ENCODE data around the gene HCLS1.

HCLS1 gene

DNA sequence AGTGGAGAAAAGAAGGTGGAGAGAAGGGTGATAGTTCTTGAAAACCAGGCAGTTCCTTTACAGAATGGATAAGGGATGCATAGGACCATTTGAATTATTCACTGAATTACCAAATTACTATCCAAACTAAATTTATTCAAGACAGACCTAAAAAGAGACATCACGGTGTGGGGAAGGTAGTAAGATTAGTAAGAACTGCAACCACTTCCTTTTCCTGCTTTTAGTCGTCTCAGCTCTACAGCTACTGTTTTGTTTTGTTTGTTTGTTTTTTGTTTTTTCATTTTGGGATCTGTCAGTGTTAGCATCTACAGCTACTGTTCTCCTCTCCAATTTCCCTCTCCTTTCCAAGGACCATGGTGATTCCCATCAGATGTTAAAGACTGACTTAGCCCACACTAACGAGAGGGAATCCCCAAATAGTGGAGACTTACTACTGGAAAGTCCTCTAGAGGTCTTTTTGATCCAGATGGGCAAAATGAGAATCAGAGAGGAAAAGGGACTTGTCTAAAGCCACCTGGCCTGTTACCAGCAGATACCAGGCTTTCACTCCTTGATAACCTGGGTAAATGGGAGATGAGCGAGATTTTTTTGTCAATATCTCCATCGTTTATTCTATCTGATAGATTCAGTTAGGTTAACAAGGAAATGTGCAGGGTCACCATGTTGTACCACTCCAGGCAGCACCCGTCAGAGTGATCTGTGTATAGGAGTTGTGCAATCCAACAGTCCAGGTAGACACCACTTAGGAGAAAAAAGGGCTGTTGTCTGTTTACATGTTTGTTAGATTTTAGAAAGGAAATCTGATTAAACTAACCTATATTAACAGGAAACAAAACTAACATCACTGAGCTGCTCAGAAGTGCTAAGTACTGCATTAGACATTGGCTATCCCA is 6.0 kb downstream of the HCLS1 start:
- TF ChIP-seq CTCF (conservative IDR thresholded peaks at IDR 0.05) (no peak), ZFX (IDR thresholded peaks at IDR 0.05) (no peak)
- no peak overlapping the region for H3K27ac ChIP-seq

GRCh38 chr3:121651684-121652083 is 9.0 kb downstream of the HCLS1 start:
- peak overlapping the region; percentile 65 for H3K27ac ChIP-seq
- TF ChIP-seq CTCF (conservative IDR thresholded peaks at IDR 0.05) (no peak), ZFX (IDR thresholded peaks at IDR 0.05) (no peak)

GRCh38 chr3:121649645-121650044 is 11.1 kb downstream of the HCLS1 start:
- TF ChIP-seq CTCF (conservative IDR thresholded peaks at IDR 0.05) (no peak), ZFX (IDR thresholded peaks at IDR 0.05) (no peak)
- no peak overlapping the region for H3K27ac ChIP-seq

DNA sequence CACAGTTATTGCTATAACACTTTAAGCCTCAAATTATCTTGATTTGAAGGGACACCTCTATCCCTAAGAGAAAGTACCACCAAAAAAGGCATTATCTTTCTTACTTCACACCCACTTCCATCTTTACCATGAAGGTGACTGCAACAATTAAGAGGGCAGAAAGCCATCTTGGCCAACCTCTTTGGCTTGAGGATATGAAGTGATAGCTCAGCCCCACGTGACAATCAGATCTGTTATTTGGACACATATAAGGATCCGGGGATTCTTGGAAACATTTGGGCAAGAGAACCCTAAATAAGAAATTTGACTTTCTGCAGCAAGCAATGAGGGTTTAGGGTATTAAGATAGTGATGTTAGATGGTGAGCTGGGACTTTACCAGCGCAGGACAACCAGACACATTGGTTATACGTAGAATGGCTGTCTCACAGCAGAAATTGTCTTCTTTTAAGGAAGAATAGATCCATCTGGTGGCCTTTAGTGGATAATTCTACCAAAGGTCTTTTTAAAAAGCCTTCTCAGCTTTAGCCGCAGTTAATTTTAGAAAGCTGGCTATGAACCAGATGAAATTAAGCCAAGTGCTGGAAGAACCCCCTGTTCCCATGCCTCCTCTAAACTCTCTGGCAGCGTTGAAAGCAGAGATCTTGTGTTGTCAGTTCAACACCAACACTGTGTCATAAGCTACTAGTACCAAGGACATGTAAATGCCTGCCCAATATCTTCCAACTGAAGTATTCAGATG is 12.3 kb downstream of the HCLS1 start:
- TF ChIP-seq CTCF (conservative IDR thresholded peaks at IDR 0.05) (no peak), ZFX (IDR thresholded peaks at IDR 0.05) (no peak)
- no peak overlapping the region for H3K27ac ChIP-seq

DNA sequence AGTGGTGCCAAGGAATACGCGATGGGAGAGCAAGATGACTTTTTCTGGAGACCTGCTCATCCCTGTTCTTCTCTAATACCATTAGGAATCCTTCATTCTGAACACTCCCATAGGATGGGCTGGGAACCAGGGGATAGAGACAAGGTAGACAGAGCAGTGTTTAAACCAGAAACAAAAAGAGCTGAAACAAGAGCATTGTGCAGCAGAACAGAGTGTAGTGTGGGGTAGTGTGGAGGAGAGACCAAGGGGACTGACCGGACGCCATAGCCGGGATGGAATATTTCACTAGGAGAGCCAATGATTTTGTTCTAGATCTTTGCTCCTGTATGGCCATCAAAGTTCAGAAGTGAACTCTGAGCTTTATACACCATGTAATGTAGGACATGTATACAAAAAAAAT is 15.6 kb downstream of the HCLS1 start:
- TF ChIP-seq ZFX (IDR thresholded peaks at IDR 0.05): no peak
- no peak for TF ChIP-seq CTCF (conservative IDR thresholded peaks at IDR 0.05)
- no peak overlapping the region for H3K27ac ChIP-seq

DNA sequence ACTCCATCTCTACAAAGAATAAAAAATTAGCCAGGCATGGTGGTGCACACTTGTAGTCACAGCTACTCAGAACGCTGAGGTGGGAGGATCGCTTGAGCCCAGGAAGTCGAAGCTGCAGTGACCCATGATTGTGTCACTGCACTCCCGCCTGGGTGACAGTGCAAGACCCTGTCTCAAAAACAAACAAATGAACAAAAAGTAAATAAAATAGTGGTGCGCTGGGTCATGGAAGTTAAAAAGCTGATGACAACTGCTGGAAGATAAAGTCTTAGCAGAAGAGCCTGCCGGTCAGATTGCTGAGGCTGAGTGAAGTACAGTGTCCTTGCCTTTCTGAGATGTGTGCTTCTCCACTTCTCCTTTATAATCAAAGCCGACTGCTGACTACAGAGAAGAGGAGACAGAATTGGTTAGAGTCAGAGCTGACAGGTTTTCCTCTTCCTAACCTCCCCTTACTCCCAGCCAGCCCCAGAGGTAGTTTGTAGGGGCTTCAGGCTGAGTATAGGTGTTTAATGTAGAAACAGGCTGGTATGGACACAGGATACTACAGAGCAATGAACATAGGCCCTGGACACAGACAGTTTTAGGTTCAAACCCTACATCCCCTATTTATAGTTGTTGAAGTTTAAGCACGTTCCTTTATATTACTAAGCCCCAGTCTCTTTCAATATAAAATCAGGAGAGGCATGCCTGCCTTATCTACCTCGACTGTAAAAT is 17.9 kb downstream of the HCLS1 start:
- H3K27ac ChIP-seq: no peak overlapping the region
- TF ChIP-seq ZFX (IDR thresholded peaks at IDR 0.05): no peak
- TF ChIP-seq CTCF (conservative IDR thresholded peaks at IDR 0.05): no peak

All from C4-2B (cell line).